GM12865 (cell line): ENCODE results near the gene RFX2.

ENCODE experiments used
- DNase-seq: peaks from one replicate; pipeline ENCODE4 v3.0.0; 2010; ENCODE audit warnings: low read depth
- H3K4me3 ChIP-seq: 2 replicates; pipeline ENCODE4 v1.5.1; 2011; ENCODE audit warnings: mild to moderate bottlenecking, low read depth, low read length, control low read depth
- TF ChIP-seq, protein P1 (sequence below): IDR thresholded peaks from 2 replicates; pipeline ENCODE4 v1.5.1; 2011; ENCODE audit warnings: low read length, control low read depth, low read depth, inconsistent platforms; ENCODE audit not compliant: insufficient read depth; ENCODE audit errors: missing control alignments

The RFX2 gene

DNA sequence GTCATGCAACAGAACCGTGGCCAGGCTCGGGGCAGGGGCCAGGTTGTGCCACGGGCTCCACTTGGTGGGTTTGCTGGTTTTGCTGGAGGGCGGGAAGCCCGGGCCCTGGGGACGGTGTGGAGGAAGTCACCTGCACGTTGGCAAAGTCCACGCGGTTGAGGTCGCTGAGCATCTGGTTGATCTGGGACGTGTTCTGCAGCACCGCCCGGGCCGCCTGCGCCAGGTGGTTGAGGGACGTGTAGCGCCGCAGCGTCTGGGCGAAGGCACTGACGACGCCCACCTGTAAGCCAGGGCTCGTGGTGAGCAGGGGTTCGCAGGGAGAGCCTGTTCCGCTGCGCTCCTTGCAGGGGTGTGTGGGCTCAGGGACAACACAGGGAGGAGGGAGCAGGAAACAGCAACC lies 107.7 kb downstream of the RFX2 start:
- TF ChIP-seq, protein P1, sequence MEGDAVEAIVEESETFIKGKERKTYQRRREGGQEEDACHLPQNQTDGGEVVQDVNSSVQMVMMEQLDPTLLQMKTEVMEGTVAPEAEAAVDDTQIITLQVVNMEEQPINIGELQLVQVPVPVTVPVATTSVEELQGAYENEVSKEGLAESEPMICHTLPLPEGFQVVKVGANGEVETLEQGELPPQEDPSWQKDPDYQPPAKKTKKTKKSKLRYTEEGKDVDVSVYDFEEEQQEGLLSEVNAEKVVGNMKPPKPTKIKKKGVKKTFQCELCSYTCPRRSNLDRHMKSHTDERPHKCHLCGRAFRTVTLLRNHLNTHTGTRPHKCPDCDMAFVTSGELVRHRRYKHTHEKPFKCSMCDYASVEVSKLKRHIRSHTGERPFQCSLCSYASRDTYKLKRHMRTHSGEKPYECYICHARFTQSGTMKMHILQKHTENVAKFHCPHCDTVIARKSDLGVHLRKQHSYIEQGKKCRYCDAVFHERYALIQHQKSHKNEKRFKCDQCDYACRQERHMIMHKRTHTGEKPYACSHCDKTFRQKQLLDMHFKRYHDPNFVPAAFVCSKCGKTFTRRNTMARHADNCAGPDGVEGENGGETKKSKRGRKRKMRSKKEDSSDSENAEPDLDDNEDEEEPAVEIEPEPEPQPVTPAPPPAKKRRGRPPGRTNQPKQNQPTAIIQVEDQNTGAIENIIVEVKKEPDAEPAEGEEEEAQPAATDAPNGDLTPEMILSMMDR: no peak
- H3K4me3 ChIP-seq: no peak overlapping the region
- DNase-seq: no peak

DNA sequence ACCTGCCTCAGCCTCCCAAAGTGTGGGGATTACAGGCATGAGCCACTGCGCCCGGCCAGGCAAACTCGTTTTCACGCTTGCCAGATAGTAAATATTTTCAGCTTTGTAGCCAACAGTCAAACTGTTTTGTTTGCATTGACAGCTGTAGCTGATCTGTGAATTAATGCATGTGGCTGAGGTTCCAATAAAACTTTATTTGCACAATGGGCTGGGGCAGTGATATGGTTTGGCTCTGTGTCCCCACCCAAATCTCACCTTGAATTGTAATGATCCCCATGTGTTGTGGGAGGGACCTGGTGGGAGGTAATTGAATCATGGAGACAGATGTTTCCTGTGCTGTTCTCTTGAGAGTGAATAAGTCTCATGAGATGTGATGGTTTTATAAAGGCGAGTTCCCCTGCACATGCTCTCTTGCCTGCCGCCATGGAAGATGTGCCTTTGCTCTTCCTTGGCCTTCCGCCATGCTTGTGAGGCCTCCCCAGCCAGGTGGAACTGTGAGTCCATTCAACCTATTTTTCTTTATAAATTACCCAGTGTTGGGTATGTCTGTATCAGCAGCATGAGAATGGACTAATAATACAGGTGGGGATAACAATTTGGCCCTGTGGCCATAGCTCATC lies 110.0 kb downstream of the RFX2 start:
- DNase-seq: no peak
- TF ChIP-seq, protein P1: no peak

GRCh38 chr19:5999693-6000092 lies 110.6 kb downstream of the RFX2 start:
- no peak overlapping the region for H3K4me3 ChIP-seq
- DNase-seq: no peak
- TF ChIP-seq, protein P1: no peak

More for the DNA sequence above, 110.0 kb downstream of the RFX2 start:
- H3K4me3 ChIP-seq: no peak overlapping the region

GRCh38 chr19:5997371-5997770 lies 112.9 kb downstream of the RFX2 start:
- no peak for DNase-seq
- TF ChIP-seq, protein P1: no peak
- H3K4me3 ChIP-seq: no peak overlapping the region

DNA sequence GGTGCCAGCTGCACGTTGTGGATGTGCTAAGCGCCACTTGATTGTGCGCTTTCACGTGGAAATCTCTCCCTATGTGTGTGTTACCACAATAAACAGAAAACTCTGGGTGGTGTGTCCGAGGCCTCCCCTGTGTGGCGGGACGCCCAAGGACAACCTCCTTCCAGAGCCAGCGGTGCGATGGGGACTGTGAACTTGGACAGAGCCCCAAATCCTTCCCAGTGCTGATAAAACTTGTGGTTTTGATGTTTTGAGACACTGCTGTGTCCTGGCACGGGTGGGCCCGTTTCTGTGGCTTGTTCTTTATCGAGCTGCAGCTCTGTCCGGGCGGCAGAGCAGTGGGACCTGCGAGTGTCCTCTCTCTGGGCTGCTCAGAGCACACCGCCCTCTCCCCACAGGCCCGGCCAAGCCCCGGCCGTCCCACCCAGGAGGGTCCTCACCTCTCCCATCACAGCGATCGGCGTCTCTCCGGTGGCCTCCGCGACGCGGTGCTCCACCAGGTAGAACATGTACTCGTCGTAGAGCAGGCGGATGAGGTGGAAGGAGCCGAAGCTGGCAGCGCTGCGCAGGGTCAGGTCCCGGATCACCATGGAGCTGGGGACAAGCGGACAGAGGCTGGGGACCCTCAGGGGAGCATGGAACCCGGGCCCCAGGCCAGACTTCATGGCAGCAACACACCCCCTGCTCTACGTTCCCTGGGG lies 113.5 kb downstream of the RFX2 start:
- no peak for DNase-seq

GRCh38 chr19:5996102-5996501 lies 114.2 kb downstream of the RFX2 start:
- no peak overlapping the region for H3K4me3 ChIP-seq
- DNase-seq: no peak
- TF ChIP-seq, protein P1: no peak

More for the DNA sequence above, 113.5 kb downstream of the RFX2 start:
- TF ChIP-seq, protein P1: no peak
- no peak overlapping the region for H3K4me3 ChIP-seq
